Measurements from ENCODE around the gene RBM4. TPM values are rescaled to one million over a fixed set of nuclear protein-coding genes. Genes with fewer than 3 reads are reported as not detected.

The RBM4 gene
- total RNA-seq, 1 donor from 2014 or later = 137 TPM

GRCh38 chr11:66686801-66687750 lies 48.6 kb downstream of the RBM4 start:
- no peak for DNase-seq (ENCODE audit: low spot score in 2 of 2)
- FAIRE-seq = no peak

- no peak for DNase-seq (ENCODE audit: low spot score in 2 of 2)
- FAIRE-seq = no peak
Observed at GRCh38 chr11:66687831-66688281, 49.4 kb downstream of the RBM4 start.

GRCh38 chr11:66688561-66689534 lies 50.3 kb downstream of the RBM4 start:
- FAIRE-seq = no peak
- no peak for DNase-seq (ENCODE audit: low spot score in 2 of 2)

GRCh38 chr11:66689661-66690590 lies 51.4 kb downstream of the RBM4 start:
- DNase-seq (ENCODE audit: low spot score in 2 of 2) (no peak), FAIRE-seq (no peak)

GRCh38 chr11:66691311-66691980 lies 52.9 kb downstream of the RBM4 start:
- FAIRE-seq = no peak
- DNase-seq (ENCODE audit: low spot score in 2 of 2) = no peak

- no peak for DNase-seq (ENCODE audit: low spot score in 2 of 2)
- no peak for FAIRE-seq
Observed at GRCh38 chr11:66692446-66692845, 53.9 kb downstream of the RBM4 start.

GRCh38 chr11:66692871-66693331 lies 54.4 kb downstream of the RBM4 start:
- DNase-seq (ENCODE audit: low spot score in 2 of 2) (no peak), FAIRE-seq (no peak)

- FAIRE-seq (no peak), DNase-seq (ENCODE audit: low spot score in 2 of 2) (no peak)
Observed at GRCh38 chr11:66693356-66694055, 55.0 kb downstream of the RBM4 start.

- no peak for FAIRE-seq
Observed at GRCh38 chr11:66694056-66694410, 55.5 kb downstream of the RBM4 start.

GRCh38 chr11:66694732-66695207 lies 56.3 kb downstream of the RBM4 start:
- FAIRE-seq (no peak), DNase-seq (ENCODE audit: low spot score in 2 of 2) (peak; percentile 74 to 82)

More at GRCh38 chr11:66694056-66694410, 55.5 kb downstream of the RBM4 start:
- DNase-seq (ENCODE audit: low spot score in 2 of 2) = no peak

Small RNA genes lying within 50 kb of the gene (small RNA-seq; reads per million reads assigned to genes)
- not detected for gene RNU4-39P

Other genes with a start within 250 kb of the RBM4 start
- gene NPAS4, start 217.7 kb upstream of the RBM4 start, total RNA-seq = under 0.01 TPM
- 17.1 TPM for gene MRPL11, start 199.9 kb upstream of the RBM4 start, total RNA-seq
- 13.5 TPM for gene PELI3, start 171.8 kb upstream of the RBM4 start, total RNA-seq
- gene DPP3, start 158.3 kb upstream of the RBM4 start, total RNA-seq = 39.1 TPM
- 41.2 TPM for gene BBS1, start 128.1 kb upstream of the RBM4 start, total RNA-seq
- gene ZDHHC24, start 92.7 kb upstream of the RBM4 start, total RNA-seq = 5.3 TPM
- gene ACTN3, start 91.8 kb upstream of the RBM4 start, total RNA-seq = not detected
- 34.6 TPM for gene CTSF, start 70.1 kb upstream of the RBM4 start, total RNA-seq
- 1.2 TPM for gene CCDC87, start 45.6 kb upstream of the RBM4 start, total RNA-seq
- gene CCS, start 45.5 kb upstream of the RBM4 start, total RNA-seq = 19.2 TPM
- 24.1 TPM for gene RBM14, start 22.1 kb upstream of the RBM4 start, total RNA-seq
- 102 TPM for gene RBM4B, start 39.2 kb downstream of the RBM4 start, total RNA-seq
- gene SPTBN2, start 90.5 kb downstream of the RBM4 start, total RNA-seq = 170 TPM
- 9.8 TPM for gene RCE1, start 204.7 kb downstream of the RBM4 start, total RNA-seq
- 44.0 TPM for gene LRFN4, start 218.4 kb downstream of the RBM4 start, total RNA-seq